Fibroblast of skin of abdomen (primary cell): ENCODE results near the gene DPEP3.

ENCODE experiments used
- DNase-seq: peaks from one replicate; pipeline ENCODE4 v3.0.0-alpha.2; 2013

The DPEP3 gene

GRCh38 chr16:67966549-67967182, 13.6 kb downstream of the DPEP3 start:
- peak; percentile 16 for DNase-seq

DNA sequence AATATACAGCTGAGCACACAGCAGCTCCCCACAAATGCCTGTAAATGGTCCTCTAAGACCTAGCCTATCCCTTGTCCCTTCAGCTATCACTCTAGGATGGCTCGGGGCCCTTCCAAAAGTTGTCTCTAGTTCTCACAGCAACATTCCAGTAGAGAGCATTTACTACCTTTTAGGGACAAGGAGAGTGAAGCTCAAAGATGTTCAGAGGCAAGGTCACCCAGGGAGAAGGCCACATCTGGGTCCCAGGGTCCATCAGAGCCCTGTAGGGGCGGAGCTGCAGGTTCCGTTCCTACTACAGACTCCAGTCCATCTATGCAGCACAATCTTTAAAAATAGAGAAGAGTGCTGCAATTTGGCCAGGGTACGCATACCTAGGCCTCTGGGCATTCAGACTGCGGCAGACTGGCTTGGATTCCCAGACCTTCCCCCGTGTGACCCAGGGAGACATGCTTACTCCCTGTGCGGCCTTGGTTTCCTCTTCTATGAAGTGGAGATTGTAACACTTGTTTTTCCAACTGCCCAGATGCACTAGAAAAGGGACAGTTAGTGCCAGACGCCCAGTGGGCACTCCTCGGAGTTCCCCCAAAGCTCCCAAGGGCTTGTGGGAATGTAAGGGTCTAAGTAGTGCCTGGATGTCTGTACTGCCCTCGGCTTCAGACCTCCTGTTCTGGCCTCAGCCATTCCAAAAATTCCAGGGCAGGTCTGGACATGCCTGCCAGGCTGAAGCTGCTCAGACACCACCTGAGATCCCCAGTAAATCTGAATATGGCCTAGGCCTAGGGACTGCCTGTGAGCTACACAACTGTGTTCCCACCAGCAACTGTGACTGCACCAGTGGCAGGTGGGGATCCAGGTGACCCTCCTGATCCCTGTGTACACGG, 14.4 kb downstream of the DPEP3 start:
- DNase-seq = no peak

DNA sequence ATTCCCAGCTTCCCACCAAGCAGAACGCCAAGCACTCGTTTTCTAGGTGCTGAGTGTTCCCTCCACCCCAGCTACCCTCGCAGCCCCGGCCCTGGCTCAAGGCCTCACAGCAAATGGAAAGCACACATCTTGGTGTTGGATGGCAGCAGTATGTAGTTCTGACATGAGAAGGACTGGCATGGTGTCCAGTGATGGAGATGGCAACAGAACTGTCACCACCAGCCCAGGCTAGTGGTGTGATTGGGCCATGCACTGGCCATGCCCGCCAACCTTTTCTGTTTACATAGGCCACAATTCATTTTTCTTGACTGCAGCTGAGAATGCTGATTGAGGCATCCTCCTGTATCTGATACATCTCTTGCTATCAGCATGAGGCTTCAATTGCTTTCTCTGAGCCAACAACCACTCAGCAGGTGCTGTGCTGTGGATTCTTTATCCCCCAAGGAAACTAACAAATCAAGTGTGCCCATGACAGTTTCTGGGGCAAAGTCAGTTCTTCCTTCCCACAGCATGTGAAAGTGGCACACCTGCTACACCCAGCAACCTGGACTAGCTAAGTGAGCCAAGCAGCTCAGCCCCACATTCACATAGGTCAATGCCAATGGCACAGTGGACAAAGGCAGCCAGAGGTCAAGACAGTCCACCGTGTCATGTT, 15.7 kb downstream of the DPEP3 start:
- no peak for DNase-seq

DNA sequence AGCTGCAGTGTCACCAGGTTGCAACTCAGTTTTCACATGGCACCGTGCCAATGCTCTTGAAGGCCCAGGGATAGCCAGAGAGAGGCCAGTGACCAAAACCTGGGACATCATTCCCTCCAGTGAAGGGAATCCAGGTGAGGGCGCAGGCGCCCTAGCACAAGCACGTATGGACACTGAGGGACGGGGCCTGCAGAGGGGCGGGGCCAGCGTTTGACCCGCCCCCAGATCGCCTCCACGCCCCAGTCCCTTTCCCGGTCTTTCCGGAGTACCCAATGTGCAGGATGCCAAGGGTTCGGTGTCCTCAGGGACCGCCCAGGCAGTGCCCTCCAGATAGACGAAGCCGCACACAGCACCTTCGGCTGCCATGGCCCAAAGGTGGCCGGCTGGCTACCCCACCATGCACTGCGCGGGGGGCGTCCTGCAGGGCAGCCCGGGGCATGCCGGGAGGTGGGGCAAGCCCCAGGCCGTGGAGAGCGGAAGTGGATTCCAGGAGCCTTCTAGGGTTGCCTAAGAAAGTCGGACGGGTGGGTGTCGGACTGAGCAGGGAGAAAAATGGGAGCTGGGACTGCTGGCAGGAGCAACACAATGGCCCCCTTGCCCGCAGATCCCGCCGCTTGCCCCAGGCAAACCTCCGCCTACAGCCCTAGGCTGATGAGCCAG, 16.5 kb downstream of the DPEP3 start:
- DNase-seq = no peak

GRCh38 chr16:67963292-67963661, 17.0 kb downstream of the DPEP3 start:
- no peak for DNase-seq

- DNase-seq = no peak
These were observed 18.2 kb downstream of the DPEP3 start for GRCh38 chr16:67962135-67962534.

- no peak for DNase-seq
These were observed 18.7 kb downstream of the DPEP3 start for GRCh38 chr16:67961551-67961957.

DNA sequence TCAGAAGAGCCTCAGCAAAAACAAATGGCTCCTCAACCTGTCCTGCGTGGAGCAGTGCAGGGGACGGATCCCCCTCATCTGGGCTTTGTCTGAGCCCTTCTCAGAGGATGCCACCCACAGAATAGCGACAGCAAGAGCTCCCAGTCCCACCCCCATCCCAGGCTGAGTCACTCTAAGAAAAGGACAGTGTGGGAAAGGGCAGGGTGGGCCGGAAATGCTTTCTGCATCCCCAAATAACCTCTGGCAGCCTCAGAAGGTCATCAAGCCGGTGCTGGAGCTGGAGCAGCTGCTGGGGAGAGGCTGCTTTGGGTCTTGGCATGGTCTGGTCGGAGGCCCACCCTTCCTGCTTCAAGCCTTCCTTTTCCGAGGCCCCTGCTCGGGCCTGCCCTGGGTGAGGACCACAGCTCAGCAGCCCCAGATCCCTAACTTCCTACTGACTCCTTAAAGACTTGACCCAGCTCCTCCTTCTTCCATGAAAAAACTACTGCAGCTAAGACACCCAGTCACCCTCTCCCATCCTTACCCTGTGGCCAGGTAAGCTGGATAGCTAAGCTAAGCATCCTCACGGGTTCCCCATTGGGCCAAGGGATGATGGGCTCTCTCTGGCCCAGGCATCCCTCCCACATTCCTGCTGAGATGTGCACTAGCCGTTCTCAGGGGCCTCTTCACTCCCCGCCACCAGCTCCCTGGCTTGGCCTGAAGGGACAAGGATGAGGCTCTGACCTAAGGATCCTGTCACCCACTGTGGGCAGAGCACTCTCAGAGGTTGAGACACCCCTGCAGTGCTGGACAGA, 20.6 kb downstream of the DPEP3 start:
- DNase-seq = no peak

- DNase-seq = no peak
These were observed 22.7 kb downstream of the DPEP3 start for GRCh38 chr16:67957622-67958021.

DNA sequence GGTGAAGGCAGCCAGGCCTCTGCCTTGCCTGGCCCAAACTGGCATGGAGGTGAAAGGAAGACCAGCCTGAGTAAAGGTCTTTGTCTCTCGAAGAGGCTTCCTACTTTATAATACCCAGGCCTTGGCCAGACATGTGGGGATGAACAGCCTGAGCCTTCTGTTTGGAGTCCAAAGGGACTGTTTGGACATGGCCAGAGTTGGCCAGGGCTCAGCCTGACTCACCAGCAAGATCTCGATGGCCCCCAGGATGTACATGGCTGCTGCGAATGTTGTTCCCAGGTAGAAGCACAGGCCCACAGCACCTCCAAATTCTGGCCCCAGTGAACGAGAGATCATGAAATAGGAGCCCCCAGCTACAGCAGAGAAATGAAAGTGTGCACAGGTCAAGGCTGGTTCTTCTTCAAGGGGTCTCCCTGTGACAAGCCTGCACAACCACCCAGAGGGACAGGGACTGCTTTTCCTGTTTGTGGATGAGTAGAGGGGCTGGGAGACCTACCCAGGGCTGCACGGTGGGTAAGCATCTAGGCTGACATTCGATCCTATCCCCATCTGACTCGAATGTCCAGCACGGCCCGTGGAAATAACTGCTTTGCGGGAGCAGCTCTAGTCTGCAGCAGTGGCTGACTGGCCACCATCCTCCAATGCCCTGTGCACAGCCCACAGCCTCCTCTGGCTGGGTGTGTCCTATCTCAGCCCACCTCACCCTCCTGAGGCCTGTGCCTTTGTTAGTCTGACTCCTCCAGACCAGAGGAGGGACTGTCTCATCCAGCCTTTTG, 25.7 kb downstream of the DPEP3 start:
- DNase-seq = no peak

DNA sequence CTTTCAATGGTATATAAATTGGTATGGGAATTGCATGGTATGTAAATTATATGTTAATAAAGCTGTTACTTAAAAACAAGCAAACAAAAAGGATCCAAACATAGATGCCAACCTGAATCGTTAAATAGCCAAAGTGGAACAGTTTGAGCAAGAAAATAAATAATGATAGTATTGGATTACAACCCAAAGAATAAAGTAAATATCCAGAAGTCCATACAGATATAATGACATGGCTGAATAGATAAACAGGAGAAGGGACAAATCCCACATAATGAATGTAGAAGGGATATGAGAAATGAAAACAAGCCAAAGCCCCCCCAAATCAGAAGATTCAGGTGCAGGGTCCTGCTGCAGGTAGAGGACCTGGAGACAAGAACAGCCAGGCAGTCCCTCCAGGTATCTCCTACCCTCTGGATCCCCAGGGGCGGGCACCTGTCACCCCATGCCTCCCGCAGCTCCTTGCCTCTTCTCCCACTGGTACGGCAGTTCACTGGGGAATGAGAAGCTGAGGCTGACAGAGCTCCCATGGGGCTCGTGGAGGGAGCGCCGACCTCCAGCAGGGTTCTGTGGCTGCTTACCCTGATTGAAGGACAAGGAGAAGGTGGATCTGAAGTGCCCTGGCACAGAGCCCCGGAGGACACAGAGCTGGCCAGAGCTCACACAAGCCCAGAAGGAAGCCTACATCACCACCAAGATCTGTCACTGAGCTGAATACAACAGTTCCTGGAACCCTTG, 26.5 kb downstream of the DPEP3 start:
- no peak for DNase-seq

DNA sequence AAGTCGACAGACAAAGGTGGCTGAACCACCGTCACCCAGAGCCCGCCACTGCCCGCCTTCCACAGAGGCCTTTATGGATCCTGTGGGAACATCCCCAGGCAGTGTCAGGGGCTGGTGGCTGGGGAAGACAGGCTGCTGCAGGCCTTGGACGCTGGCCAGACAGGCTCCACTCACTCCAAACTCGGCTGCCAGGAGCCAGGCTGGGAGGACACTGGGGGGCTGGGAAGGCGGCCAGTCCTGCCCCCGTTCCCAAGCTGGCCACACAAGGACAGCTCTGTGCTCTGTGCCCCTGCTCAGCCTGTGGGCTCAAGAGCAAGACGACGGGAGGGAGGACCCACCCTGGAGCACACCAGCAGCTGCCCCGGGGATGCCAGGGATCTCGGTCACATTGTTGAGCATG, 28.8 kb downstream of the DPEP3 start:
- no peak for DNase-seq

DNA sequence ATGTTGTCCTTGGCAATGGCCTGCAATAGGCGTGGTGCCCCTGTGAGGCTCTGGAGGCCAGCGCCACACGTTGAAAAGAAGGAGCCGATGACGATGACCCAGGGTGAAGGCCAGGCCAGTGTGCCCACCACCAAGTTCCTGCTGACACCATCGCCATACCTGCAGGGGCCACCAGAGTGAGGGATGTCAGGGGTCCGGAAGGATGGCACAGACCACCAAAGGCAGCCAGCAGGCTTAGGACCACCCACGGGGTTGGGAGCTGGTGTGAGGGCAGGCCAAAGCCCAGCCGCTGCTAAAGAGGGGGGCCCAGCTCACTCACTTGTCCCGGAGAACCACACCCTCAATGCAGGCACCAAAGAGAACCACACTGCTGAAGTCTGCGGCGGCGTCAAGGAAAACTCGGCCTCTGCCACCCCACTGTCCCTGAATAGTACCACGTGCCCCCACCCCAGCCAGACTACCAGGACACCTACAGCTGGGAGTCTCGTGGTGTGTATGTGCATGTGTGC, 29.9 kb downstream of the DPEP3 start:
- DNase-seq = no peak

DNA sequence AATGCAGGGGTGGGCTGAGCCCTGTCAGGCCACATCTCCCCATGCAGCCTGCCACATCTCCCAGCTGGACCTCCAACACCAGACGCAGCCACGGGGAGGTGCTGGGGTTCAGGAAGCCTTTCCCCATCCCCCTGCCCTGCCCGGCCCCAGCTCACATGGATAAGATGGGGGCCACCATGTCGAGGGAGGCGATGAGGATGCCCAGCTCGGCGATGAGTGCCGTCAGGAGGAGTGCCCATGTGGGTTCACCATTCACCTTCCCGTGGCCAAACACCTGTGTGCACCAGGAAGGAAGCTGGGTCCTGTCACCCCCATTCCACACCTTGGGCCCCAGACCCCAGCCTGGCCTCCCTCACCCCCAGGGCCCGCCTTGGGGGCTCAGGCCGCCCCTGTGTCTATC, 30.7 kb downstream of the DPEP3 start:
- DNase-seq = no peak

DNA sequence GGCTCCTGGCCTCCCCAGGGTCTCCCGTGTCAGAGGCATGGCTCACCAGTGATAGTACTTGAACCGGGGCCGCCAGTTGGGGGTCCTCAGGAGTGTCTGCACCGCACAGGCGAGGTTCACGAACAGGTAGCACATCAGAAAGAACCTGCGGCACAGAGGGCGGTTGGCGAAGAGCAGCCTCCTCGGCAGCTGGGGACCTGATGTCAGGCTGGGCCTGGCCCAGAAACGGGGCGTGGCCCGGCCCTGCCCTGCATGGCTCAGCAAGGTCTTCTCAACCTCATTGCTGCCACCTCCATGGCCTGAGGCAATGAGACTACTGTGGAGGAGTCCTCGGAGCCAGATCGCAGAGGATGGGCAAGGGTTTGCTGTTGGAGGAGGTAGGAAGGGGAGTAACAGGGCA, 32.3 kb downstream of the DPEP3 start:
- no peak for DNase-seq

GRCh38 chr16:67946966-67947558, 33.2 kb downstream of the DPEP3 start:
- DNase-seq = no peak

GRCh38 chr16:67946128-67946569, 34.1 kb downstream of the DPEP3 start:
- DNase-seq = no peak

- no peak for DNase-seq
These were observed 34.8 kb downstream of the DPEP3 start for GRCh38 chr16:67945392-67945933.

DNA sequence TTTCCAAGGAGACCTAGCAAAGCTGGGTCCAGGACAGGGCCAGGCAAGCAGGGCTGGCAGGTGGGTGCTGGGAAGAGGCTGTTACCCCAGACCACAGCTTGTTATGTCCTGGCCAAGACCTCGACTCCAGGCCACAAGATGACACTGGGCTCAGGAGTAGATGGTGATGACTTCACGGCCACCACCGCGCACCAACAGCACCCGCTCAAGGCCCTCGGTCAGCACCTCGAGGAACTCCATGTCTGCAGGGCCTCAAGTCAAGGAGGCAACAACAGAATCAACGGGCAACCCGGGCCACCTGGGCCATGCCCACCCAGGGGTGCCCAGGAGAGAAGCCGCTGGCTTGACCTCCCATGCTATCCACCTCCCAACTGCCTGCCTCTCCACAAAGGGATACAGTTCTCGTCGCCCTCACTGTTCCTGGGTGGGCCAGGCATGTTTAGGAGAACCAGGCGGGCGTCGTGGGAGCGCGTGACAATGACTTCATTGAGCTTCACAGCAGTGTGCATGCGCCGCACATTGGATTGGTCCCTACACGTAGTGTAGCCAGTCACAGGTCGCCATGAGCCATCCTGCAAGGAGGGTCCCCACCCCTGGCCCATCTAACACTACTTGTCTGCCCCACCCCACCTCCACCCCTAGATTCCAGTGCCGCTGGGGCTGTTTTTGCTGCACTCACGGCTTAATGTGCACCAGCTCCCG, 35.5 kb downstream of the DPEP3 start:
- no peak for DNase-seq
